NCI-H1048 (cell line): Measurements from ENCODE around the gene KIF25.

Experiments
- DNase-seq: peaks from one replicate; lab custom pipeline; 2025; lab: John Stamatoyannopoulos, UW

KIF25 gene

DNA sequence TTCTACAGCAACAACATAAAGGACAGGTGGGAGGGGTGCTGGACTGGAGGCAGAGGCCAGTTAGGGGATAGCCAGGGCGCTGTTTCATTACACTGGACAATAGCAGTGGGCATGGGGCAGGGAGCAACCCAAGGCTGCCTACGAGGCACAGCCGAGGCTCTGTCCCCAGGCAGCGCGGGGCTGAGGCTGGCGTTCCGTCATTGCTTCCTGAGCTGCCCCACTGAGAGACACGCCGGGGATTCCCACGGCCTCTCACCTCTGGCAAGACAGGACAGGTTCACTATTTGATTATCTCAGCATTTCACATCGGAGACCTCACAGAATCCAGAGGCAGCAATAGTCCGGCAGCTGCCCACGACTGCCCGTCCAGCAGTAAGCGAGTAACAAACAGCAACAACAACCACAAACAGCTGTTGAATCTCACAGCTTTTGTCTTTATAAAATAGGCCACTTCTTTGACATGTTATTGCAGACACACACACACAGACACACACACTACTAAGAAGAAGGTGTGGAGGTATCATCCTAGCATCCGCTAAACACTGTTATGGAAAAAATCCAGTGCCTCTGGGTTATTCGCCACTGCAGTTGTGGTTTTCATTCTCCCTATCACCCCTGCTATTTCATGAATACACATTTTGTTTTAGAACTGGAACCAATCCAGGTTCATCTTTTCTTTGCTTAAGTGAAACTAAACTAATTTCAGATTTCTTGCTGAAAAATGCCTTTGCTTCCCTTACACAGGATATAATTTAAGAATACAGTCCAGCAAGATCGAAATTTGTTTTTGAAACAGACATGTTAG, 19.5 kb downstream of the KIF25 start:
- DNase-seq = no peak

GRCh38 chr6:168017629-168018028, 20.2 kb downstream of the KIF25 start:
- DNase-seq = no peak

DNA sequence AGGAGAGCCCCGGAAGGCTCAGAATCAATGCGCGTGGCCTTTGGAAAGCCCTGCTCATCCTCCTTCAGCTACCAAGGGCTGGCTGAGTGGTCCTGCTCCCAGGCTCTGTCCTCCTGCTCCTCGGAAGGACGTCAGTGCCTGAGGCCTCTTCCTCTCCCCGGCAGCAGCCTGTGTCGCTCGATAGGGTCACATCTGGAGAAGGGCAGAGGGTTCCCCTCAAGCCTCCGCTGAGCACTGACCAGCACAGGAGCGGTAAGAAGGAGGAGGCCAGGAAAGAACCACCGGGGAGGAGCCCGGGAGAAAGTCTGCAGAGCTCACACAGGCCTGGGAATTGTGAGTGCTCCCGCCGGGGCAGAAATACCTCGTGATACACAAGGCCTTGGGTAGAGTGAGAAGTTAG, 21.2 kb downstream of the KIF25 start:
- no peak for DNase-seq

DNA sequence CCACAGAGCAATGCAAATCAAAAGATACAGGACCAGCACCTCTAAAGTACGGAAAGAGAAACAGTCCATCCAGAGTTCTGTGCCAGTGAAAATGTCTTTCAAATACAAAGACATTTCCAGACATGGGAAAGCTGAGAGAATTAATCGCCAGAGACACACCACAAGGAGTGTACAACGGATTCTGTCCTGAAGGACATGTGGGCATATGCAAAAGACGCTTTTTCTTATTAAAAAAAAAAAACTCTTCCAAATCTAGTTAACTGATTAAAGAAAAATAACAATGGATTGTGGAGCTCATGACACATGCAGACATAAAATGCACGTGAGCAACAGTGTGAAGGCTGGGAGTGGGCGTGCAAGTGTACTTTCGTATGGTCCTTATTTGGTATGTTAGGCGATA, 22.8 kb downstream of the KIF25 start:
- DNase-seq = no peak

- no peak for DNase-seq
These were observed 24.1 kb downstream of the KIF25 start for GRCh38 chr6:168021581-168021980.

DNA sequence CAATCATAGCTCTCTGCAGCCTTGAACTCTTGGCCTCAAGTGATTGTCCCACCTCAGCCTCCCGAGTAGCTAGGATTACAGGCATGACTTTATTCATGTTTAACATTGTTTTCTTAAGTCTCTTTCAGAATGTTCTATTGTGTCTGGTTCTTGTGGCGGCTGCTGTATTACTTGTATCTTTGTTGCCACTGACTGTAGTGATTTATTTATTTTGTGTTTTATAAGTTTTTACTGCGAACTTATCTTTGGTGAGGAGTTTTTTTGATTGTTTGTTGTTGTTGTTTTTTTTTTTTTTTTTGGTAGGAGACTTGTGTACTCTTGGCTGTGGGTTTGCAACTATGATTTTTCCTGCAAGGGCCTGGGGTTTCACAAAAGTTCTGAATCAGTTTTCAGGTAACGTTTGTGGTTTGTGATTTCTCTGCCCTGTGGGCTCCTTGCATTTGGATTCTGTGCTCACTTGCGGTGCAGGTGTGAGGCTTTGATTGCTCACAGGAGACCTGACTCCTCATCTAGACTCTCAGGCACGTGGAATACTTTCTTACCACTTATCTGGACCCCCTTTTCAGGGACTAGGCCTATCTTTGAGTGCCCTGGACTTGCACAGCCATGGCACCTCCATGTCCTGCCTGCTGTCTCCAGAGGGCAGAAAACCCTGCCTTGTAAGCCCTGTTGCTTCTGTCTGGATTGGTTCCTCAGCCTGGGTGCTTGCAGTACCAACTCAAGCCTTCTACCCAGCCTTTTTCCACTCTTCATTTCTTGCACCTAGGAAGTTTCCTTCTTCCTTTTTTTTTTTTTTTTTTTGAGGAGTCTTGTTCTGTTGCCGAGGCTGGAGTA, 25.2 kb downstream of the KIF25 start:
- DNase-seq = no peak

DNA sequence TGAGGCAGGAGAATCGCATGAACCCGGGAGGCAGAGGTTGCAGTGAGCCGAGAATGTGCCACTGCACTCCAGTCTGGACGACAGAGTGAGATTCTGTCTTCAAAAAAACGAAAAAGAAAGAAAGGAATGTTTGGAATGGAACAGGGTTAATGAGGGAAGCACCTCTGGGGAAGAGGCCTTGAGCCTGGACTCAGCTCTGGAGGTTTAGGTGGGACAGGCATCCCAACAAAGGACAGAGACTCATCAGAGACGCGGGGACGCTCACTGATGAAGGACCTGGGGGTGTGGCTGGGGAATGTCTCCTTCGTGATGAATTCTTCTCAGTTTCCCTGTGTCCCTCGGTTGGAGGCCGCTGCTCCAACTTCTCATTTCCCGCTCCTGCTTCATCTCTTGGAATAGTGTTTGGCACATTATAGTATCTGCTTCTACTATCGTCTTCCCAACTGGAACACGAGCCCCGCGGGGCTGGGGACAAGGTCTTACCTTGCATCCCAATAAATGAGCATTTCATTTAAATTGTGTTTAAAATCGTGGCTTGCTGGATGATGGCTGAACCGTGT, 27.6 kb downstream of the KIF25 start:
- no peak for DNase-seq

DNA sequence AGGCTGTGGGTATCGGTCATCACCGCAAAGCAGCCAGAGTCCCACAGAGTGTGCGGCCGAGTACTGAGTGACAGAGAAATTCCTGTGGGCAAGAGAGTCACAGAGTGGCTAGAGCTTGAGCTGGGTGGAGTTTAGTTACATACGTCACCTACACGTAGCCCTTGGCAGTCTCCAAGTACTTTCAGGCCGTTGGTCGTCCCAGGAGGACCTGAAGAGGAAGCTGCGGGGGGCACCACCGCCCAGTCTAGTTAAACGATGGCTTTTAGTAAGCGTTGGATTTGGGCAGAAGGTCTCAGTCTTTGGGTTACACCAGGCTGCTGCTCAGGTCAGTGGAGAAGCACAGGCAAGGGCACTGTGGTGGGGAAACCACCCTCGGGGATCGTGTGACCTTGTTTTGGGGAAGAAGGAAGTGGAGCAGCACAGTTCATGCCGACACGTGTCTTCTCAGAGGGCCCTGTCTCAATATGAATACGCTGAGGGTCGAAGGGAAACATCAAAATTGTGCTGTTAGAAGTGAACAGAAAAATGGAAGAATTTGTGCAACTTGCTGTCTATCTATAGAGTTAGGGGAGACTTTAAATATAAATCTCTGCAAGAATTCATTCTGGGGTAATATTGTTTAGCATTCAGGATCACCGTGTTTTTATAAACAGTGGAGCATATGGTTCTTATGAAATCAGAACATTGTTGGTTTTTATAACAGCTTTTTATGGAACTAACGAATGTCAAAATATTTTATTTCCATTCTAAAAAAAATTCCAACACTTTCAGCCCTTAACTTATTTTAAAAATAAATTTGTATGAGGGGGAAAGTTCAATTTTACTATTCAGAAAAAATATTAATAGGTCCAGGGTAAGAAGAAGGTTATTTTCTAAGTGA, 28.6 kb downstream of the KIF25 start:
- no peak for DNase-seq

DNA sequence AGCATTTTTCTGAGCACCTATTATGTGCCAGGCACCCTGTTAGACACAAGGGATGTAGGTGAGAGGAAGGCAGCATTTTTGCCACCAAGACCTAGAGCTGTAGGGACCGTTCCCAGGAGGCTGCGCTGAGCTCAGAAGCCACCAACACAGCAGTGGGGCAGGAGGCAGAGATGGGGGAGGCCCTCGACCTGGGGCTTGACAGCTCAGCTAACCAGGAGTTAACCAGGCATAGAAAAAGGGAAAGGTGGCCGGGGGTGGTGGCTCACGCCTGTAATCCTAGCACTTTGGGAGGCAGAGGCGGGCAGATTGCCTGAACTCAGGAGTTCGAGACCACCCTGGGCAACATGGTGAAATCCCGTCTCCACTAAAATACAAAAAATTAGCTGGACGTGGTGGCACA, 29.5 kb downstream of the KIF25 start:
- DNase-seq = no peak

- DNase-seq = no peak
These were observed 30.1 kb downstream of the KIF25 start for GRCh38 chr6:168027521-168027920.

- DNase-seq = no peak
These were observed 30.7 kb downstream of the KIF25 start for GRCh38 chr6:168028181-168028580.

DNA sequence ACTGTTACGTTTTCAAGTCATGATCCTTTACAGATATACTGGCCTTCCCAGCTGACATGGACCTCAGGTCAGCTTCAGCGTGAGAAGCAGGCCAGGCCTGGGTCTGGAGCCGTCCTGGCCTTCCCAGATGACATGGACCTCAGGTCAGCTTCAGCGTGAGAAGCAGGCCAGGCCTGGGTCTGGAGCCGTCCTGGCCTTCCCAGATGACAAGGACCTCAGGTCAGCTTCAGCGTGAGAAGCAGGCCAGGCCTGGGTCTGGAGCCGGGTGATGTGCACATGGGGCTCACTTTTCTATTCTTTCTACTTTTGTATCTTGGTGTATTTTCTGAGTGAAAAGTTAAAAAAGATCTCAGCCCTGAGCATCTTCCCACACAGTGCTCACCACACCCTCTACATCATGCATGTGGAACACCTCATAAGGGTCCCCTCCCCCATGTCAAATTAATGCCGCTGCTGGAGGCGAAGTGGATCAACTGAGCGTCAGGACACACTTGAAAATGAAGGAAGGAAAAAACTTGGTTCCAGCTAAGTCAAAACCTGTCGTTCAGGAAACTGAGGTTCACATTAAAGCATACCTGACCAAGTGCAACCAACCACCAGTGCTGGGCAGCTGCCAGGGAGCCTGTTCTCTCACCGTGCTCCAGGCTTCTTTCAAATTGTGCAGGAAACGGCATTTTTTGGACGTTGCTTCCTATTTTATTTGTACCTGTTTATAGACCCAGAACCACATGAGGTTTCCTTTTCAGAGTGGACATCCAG, 32.2 kb downstream of the KIF25 start:
- no peak for DNase-seq

- DNase-seq = no peak
These were observed 32.8 kb downstream of the KIF25 start for GRCh38 chr6:168030218-168030746.

DNA sequence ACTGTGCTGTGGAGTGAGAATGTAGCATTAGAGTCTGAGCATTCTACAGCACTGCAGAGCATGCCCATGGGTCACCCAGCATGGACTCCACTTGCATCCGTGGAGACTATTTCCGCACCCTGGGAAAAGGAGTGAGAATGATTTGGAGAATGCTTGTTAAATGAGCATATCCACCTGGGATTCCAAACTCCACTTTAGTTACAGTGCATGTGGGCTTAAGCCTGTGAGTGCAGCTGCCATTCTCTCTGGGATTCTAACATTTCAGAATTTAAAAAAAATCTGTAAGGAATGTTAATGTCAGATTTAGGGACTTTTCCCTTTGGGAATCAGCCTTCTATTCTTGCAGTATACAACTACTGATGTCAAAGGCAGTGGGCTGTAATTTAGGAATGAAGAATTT, 33.4 kb downstream of the KIF25 start:
- DNase-seq = no peak

GRCh38 chr6:168031411-168031971, 34.0 kb downstream of the KIF25 start:
- DNase-seq = no peak

DNA sequence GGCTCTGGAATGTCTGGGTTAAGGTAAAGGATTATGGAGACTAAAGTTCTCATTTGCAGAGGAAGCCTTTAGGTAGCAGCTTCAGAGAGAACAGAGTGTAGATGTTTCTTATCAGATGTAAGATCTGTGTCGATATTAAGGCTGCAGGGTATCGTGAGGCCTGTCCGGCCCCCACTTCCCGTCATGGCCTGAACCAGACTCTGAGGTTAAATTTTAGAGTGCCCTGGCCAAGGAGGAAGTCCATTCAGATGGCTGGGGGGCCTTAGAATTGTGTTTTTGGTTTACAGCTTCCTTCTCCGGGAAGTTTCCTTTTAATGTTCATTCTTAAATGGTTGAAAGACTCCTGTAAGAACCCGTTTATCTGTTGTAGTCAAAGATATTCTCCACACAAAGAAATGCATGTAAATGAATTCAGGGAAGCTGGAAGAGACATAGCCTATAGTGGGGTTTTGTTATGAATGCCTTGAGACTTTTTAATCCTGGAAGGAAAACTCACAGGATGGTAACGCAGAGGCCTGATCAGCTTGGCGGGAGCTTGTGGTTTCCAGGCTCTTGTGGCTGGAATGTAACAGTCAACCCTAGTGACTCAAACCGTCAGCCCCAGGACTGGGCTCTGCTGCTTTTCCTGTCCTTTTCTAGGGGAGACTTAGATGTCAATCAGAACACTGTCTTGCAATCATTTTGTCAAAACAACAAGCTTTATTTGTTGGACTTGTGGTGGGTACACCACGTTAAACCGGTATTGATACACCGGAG, 34.7 kb downstream of the KIF25 start:
- no peak for DNase-seq

DNA sequence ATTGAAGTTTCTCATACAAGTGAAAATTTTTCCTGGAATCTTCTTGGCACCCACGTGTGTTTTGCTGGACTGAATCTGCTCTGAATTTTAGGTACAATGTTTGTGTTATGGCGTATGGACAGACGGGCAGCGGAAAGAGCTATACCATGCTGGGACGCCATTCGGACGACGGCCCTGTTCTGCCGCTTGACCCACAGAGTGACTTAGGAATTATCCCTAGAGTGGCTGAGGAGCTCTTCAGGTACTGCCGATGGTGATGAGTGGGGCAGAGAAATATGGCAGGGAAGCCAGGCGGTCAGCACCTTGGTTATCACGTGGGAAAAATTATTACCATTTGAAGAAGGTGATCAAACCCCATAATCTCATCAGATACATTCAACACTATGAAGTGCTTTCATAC, 36.3 kb downstream of the KIF25 start:
- DNase-seq = no peak

GRCh38 chr6:168034537-168034936, 37.1 kb downstream of the KIF25 start:
- no peak for DNase-seq

GRCh38 chr6:168035098-168035660, 37.7 kb downstream of the KIF25 start:
- DNase-seq = no peak
